Thymus (tissue), 11 donors: Measurements from ENCODE around the gene TP73. TPM values are rescaled to one million over a fixed set of nuclear protein-coding genes. Genes with fewer than 3 reads are reported as not detected.
A peak's percentile ranks its signal among the peaks of the same experiment; 100 is the strongest.

Experiments used
- DNase-seq, 9 donors: peaks; one replicate each; pipeline ENCODE4 v3.0.0-alpha.2; 2013; ENCODE audit warnings: low spot score in 9 of 9, low read depth in 6 of 9, missing footprints in 1 of 9
- H3K27ac ChIP-seq, 2 donors: one replicate each; pipeline ENCODE4 v1.5.1; 2013; ENCODE audit warnings: control low read depth in 1 of 2, low read depth in 1 of 2, low read length in 1 of 2, mild to moderate bottlenecking in 1 of 2, moderate library complexity in 1 of 2
- H3K27me3 ChIP-seq, 2 donors: one replicate each; pipeline ENCODE4 v1.5.1; 2013; ENCODE audit warnings: low read length in 1 of 2; ENCODE audit not compliant: control insufficient read depth in 2 of 2, insufficient read depth in 1 of 2
- H3K36me3 ChIP-seq, 2 donors: one replicate each; pipeline ENCODE4 v1.5.1; 2013; ENCODE audit warnings: low read length in 1 of 2, mild to moderate bottlenecking in 1 of 2, moderate library complexity in 1 of 2; ENCODE audit not compliant: control insufficient read depth in 2 of 2, insufficient read depth in 2 of 2
- H3K4me1 ChIP-seq, 2 donors: one replicate each; pipeline ENCODE4 v1.5.1; 2013; ENCODE audit warnings: low read length in 2 of 2; ENCODE audit not compliant: control insufficient read depth in 2 of 2, insufficient read depth in 2 of 2
- H3K4me3 ChIP-seq, 2 donors: one replicate each; pipeline ENCODE4 v1.5.1; 2013; ENCODE audit warnings: low read length in 2 of 2, control low read depth in 1 of 2, mild to moderate bottlenecking in 1 of 2
- H3K9me3 ChIP-seq, 2 donors: one replicate each; pipeline ENCODE4 v1.5.1; 2013; ENCODE audit warnings: low read length in 1 of 2, mild to moderate bottlenecking in 1 of 2; ENCODE audit not compliant: control insufficient read depth in 2 of 2, insufficient read depth in 1 of 2
- WGBS: extraction: QIAGEN DNeasy Blood & Tissue Kit; methylation state at CpG from one replicate; pipeline ENCODE4 v1.1.7; 2013; 5-methylcytosine and 5-hydroxymethylcytosine counted together
- polyA plus RNA-seq: library from polyadenylated mRNA; stranded (reverse); fragments of 200-250 nt; gene quantifications from one replicate; pipeline ENCODE4 v1.2.3, GENCODE V29; 2013
- total RNA-seq: library from RNA; stranded (reverse); fragments of 120-200 nt; gene quantifications from one replicate; pipeline ENCODE4 v1.2.4, GENCODE V29; 2013
- donor health status: healthy.

TP73 gene
- total and polyA plus RNA-seq, 2 donors: 2.6 to 2.9 TPM

GRCh38 chr1:3608154-3608553 lies 44.2 kb upstream of the TP73 start:
- peaks cover 0 to 5% of the 10 kb centered on the region in 2 donors for H3K9me3 ChIP-seq
- H3K4me3 ChIP-seq: no peak overlapping the region
- H3K4me1 ChIP-seq: peaks cover 8 to 37% of the 10 kb centered on the region in 2 donors
- WGBS: 91% methylated on average over 7 of the region's 7 CpGs
- H3K27me3 ChIP-seq: peaks cover 7 to 27% of the 10 kb centered on the region in 2 donors
- no peaks in the 10 kb centered on the region for H3K36me3 ChIP-seq
- DNase-seq: peak in 1 of 9 donors; percentile 47
- H3K27ac ChIP-seq: no peak overlapping the region

GRCh38 chr1:3609016-3609768 lies 43.1 kb upstream of the TP73 start:
- Histone ChIP-seq H3K4me1 (peaks cover 8 to 47% of the 10 kb centered on the region in 2 donors), H3K9me3 (peaks cover 0 to 5% of the 10 kb centered on the region in 2 donors), H3K27me3 (peaks cover 7 to 27% of the 10 kb centered on the region in 2 donors), H3K27ac (no peak overlapping the region), H3K36me3 (no peaks in the 10 kb centered on the region), H3K4me3 (no peak overlapping the region)
- 65% methylated on average over 22 of the region's 22 CpGs for WGBS
- peak in 1 of 9 donors; percentile 25 for DNase-seq

DNA sequence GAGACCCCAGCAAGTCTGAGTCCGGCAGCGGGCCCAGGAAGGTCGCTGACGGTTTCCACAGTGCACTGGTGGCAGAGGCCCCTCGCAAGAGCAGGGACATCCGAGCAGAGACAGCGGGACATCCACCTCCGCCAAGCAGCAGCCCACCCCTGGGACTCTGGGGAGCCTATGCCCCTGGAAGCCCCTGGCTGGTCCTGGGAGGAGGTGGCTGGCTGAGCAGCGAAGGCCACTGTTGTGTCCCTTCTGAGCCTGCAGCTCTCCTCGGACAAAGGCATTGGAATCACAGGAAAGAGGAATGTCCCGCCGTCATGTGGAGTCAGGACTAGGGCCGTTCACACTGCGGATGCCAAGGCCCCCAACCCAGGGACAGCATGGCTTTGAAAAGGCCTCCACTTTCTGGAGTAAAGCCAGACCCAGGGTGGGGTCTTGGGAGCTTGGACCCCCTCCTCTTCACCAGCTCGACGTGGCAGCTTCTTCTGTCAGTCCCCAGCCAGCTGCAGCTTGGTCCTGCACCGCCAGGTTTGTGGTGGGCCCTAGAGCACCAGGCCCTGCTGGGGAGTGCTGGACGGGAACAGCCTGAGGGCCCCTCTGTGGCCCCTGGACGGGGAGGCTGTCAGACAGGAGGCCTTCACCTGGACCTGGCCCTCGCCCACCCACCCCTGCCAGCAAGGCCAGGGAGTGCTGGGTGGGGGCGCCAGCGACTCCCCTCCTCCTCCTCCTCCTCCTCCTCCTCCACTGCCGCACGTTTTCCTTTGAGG lies 42.4 kb upstream of the TP73 start:
- Histone ChIP-seq H3K27me3 (peaks cover 7 to 27% of the 10 kb centered on the region in 2 donors), H3K27ac (no peak overlapping the region), H3K36me3 (no peaks in the 10 kb centered on the region), H3K4me3 (no peak overlapping the region), H3K9me3 (no peaks in the 10 kb centered on the region), H3K4me1 (peaks cover 8 to 47% of the 10 kb centered on the region in 2 donors)
- no peak for DNase-seq
- 59% methylated on average over 24 of the region's 24 CpGs for WGBS

GRCh38 chr1:3610527-3611169 lies 41.7 kb upstream of the TP73 start:
- WGBS: 2% methylated on average over 27 of the region's 27 CpGs
- H3K4me3 ChIP-seq: peak overlapping the region; percentile 33 to 47
- H3K27ac ChIP-seq: no peak overlapping the region
- H3K9me3 ChIP-seq: no peaks in the 10 kb centered on the region
- DNase-seq: peak in 1 of 9 donors; percentile 44
- no peaks in the 10 kb centered on the region for H3K36me3 ChIP-seq
- peaks cover 7 to 27% of the 10 kb centered on the region in 2 donors for H3K27me3 ChIP-seq
- peaks cover 8 to 47% of the 10 kb centered on the region in 2 donors for H3K4me1 ChIP-seq

DNA sequence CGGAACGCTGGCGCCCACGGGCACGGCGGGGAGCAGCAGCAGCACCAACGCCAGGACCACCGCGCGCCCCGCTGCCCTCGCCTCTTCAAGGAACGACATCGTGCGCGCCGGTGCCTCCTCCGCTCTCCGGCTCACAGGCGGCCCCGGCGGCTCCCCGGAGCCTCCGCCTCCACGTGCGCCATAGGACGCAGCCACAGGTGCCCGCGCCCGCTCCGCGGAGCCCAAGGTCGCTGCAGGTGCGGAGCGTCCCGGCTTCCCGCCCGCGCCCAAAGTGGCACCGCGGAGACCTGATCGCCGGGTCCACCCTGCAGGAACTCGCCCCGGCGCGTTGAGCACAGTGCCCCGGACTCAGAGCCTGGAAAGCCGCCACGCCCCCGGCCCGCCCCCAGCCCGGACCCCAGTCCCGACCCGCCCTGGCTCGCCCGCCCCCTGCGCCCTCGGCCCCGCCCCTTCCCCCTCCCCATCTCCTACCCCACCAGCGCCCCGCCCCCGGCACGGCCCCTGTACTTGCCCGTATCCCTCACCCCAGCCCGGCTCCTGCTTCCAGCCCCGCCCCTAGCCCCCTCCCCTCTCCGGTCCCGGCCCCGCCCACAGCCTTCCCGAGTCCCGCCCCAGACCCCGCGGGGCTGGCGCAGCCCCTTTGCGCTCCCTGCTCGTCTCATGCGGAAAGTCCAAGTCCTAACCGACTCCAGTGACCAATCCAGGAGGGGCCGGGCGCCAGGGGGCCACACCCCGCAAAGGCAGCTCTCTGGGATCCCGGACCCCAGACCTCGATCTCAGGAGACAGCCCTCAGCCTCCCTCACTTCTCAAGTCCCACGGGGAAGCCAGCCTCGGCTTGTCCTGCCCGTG lies 40.9 kb upstream of the TP73 start, which contains the start of gene MEGF6:
Gene MEGF6 (minus strand): TSS at position 339 of the 850 bp plus-strand sequence. CDS start 240 bp downstream, at position 99.
- DNase-seq: peak in 6 of 9 donors; percentile 59 to 85 (median 77)
- no peaks in the 10 kb centered on the region for H3K9me3 ChIP-seq
- no peaks in the 10 kb centered on the region for H3K36me3 ChIP-seq
- H3K4me3 ChIP-seq: peak within 1 kb of the TSS; percentile 33 to 47
- H3K27me3 ChIP-seq: peaks cover 7 to 27% of the 10 kb centered on the region in 2 donors
- peaks cover 8 to 47% of the 10 kb centered on the region in 2 donors for H3K4me1 ChIP-seq
- no peak within 1 kb of the TSS for H3K27ac ChIP-seq
- 1% methylated on average over 87 of the region's 87 CpGs for WGBS

DNA sequence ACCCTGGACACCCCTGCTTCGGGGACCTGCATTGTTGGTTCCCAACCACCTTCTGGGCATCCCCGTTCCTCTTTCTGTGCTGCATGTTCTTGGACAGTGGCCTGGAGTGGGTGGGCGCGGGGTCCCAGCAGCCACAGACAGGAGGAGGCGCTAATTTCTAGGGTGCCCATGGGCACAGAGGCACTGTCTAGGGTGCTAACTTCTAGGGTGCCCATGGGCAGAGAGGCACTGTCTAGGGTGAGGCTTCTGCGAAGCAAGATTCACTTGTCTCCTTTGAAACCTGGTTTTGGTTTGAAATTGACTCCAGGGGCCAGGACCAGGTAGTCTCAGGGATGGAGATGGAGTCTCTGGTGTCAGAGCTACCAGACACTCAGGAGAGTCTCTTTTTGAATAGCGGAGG lies 40.2 kb upstream of the TP73 start:
- DNase-seq: no peak
- Histone ChIP-seq H3K4me1 (peaks cover 8 to 47% of the 10 kb centered on the region in 2 donors), H3K4me3 (peak overlapping the region in 1 of 2 donors; percentile 47), H3K9me3 (no peaks in the 10 kb centered on the region), H3K36me3 (no peaks in the 10 kb centered on the region), H3K27ac (no peak overlapping the region), H3K27me3 (peaks cover 7 to 27% of the 10 kb centered on the region in 2 donors)
- 60% methylated on average over 7 of the region's 7 CpGs for WGBS

- WGBS: 74% methylated on average over 20 of the region's 20 CpGs
- DNase-seq: peak in 1 of 9 donors; percentile 22
These were observed 37.3 kb upstream of the TP73 start for GRCh38 chr1:3614755-3615742.

More at GRCh38 chr1:3614755-3615742, 37.3 kb upstream of the TP73 start:
- no peak overlapping the region for H3K27ac ChIP-seq
- H3K9me3 ChIP-seq: no peaks in the 10 kb centered on the region
- H3K36me3 ChIP-seq: no peaks in the 10 kb centered on the region
- peaks cover 8 to 26% of the 10 kb centered on the region in 2 donors for H3K4me1 ChIP-seq
- H3K27me3 ChIP-seq: peaks cover 7 to 20% of the 10 kb centered on the region in 2 donors
- H3K4me3 ChIP-seq: no peak overlapping the region
